Activated CD4-positive, CD25-positive, alpha-beta regulatory T cell treated with anti-CD3 and anti-CD28 coated beads, Interleukin-2, amount 50 U/mL, for 24 hours (primary cell): ENCODE measurements around the gene RANBP3L.
"Not testable (repeated sequence)": the region's sequence is repeated elsewhere in the genome, so short reads cannot be mapped to it uniquely, and the experiment has no call there.

ENCODE experiments used
- ATAC-seq, 2 donors: fragments of 150-1000 bp; cut with Tn5 transposase; one replicate each; pipeline ENCODE4 v1.10.0; 2021; ENCODE audit warnings: mild to moderate bottlenecking in 1 of 2, moderate library complexity in 1 of 2

RANBP3L gene

DNA sequence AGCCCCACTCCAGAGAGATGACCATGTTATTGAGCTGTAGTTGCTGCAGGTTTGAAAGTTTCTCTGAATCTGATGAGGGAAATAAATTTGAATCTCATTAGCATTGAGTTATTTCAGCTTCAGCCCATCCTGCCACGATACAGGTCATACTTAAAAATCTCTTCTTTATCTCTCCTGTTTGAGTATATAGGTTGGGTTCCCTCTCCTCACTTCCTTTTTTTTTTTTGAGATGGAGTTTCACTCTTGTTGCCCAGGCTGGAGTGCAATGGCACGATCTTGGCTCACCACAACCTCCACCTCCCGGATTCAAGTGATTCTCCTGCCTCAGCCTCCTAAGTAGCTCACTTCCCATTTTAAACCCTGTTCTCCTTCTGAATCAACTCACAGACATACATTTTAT is 17.9 kb downstream of the RANBP3L start:
- not testable (repeated sequence) for ATAC-seq

DNA sequence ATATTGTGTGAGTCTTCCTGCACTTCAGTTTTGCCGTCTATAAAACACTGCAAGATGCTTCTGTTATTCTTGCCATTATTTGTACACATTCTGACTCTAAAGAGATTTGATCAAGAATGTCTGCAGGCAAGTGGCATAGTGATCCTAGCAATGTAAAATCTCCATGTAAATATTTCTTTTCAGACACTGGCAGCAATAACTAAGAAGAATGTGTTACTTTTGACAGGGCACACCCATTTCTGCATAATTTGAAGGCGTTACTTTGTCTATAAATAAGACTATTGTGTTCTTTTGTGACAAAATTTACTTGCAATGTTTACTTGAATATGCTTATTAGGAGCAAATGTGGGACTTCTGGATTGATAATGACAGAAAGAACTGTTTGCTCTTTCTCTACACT is 20.1 kb downstream of the RANBP3L start:
- no peak for ATAC-seq

DNA sequence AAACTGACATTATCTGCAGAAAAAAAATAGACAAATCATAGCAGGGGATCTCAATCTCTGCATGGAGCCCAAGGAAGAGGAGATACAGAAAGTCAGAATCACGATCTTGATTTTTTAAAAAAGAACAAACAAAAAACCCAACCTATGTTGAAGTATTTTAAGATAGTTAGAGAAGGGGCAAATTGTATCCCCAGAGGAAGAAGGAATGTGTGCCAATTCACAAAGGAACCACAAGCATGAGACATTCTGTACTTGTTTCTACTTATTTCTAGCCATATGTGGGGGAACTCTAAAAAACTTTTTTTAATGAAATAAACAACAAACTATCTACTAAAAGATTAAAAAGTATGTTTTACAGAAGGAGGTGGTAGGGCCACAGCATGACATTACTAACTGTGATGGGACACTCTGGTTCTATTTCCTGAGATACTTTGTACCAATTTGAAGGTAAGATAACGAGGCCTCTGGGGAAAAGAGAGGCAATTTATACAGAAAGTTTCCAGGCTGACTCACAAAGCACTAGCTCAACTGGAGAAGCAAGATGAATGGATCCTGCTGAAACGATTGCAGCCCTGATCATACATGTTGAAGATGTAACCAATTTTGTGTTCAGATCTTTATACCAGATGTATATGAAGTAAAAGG is 22.5 kb downstream of the RANBP3L start:
- no peak for ATAC-seq

DNA sequence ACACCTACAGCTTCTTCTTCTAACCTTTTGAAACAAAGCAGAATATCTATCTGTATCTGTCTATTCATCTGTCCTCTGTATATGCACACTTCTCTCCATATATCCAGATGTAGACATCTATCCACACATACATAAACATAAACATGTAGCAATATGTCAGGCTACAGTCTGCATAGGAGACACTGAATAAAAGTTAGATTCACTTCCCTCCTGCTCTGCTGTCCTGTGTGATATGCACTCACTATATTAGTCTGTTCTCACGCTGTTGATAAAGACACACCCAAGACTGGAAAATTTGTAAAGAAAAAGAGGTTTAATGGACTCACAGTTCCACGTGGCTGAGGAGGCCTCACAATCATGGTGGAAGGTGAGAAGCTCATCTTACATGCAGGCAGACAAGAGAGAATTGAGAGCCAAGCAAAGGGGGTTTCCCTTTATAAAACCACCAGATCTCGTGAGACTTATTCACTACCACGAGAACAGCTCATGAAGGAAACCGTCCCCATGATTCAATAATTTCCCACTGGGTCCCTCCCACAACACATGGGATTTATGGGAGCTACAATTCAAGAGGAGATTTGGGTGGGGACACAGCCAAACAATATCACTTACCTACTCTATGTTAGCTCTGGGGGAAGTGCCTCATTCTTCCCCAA is 24.1 kb downstream of the RANBP3L start:
- ATAC-seq = no peak

DNA sequence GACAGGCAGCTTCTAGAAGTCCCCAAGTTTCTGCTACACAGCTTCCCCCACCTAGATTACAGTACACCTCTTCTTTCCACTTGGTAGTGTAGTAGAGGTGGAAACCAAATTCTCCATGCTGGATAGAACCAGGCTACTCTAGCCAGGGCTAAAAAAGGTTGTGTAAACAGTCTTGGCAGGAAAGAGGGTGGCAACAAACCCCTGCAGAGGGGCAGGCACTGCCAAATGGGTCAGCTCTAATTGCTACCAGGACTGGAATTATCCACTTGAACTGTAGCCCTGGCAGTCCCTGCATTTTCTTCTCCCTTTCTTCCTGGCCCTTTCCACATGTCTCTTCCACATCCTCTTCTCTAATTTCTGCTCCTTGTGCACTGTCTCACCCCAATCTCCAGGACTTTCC is 24.8 kb downstream of the RANBP3L start:
- ATAC-seq = no peak

DNA sequence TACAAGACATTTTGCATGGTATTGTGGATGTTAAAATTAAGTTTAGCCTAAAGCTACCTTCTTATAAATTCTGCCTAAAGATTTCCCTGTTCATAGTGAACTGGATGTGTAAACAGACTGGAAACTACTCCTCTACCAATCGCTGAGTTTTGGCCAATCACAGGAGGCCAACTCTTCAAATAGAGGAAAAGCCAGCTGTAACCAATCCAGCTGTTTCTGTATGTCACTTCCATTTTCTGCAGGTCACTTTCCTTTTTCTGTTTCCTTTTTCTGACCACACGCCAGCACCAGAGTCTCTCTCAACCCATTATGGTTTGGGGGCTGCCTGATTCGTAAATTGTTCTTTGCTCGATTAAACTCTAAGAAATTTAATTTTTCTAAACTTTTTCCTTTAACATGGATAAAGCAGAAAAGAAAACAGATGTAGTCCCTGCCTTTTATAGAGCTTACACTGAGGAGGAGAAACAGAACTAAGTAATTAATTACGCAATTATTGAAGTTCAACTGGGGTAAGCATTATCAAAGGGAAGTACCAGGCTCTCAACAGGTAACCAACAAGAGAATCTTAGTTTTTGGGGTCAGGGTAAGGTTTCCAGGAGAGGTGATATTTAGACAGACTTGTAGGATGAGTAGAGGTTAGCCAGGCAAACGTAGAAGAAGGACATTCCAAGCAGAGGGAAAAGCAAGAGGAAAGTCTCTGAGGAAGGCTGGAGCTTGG is 27.7 kb downstream of the RANBP3L start:
- no peak for ATAC-seq

DNA sequence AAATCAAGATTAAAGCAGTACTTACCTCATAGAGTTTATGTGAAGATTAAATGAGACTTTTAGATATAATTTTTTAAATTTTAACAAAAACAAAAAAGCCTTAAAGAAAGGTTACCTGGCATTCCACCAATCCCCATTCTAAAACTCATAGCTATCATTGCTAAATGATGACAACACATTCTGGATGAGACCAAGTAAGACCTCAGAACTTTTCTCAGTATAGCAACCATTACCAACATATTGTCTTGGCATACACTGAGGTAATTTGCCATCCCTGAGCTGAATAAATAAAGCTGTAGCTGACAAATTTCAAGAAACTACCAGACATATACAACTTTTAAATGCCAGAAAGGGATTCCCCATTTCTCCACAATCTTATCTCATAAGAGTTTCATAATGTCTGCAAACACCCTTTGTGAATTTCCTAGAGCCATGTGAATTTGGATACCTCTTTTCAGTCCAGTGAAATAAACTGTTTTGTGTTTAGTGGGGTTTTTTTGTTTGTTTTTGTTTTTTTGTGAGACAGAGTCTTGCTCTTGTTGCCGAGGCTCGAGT is 29.5 kb downstream of the RANBP3L start:
- ATAC-seq = no peak

DNA sequence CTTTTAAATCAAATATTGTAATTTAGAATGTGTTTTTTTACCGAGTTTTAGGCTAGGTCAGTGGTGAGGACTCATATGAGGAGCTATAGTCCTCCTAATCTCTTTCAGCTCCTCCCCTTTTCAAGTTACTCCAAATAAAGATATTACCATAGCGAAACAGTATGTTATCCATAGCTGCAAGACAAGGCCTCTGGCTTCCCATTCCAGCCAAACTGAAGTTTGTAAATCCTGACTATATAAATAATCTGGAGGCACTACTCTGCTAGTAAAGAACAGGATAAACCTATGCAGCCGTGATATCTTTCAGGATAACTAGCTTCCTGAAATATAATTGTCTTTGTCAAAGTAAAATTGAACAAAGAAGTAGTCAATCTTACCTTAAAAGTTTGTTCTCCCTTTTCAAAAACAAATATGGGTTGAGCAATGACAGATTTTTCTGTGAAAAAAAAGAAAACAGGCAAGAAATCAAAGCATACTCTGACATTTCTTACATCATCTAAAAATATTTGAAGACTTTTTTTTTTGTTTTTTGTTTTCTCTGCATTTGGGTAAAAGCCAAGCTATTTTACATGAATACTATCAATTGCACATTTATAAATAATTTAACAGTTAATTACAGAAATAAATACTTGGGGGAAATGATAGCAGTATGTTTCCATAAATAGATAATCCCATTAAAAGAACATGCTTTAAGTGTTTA is 30.7 kb downstream of the RANBP3L start:
- no peak for ATAC-seq

DNA sequence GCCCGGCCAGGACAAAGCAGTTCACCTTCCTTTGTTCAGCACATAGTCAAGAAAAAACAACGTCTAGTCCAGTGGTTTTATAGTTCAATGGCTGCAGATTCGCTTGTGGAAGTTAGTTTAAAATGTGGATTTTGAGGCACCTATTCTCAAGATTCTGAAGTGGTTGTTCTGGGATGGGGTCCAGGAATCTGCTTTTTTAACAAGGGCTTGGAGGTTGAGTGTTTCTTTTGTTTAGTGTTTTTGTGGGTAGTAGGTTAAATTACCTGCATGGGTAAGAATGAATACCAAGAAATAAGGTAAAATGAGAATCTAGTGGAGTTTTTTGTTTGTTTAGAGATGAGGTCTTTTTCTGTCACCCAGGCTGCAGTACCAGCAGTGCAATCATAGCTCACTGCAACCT is 31.5 kb downstream of the RANBP3L start:
- no peak for ATAC-seq

DNA sequence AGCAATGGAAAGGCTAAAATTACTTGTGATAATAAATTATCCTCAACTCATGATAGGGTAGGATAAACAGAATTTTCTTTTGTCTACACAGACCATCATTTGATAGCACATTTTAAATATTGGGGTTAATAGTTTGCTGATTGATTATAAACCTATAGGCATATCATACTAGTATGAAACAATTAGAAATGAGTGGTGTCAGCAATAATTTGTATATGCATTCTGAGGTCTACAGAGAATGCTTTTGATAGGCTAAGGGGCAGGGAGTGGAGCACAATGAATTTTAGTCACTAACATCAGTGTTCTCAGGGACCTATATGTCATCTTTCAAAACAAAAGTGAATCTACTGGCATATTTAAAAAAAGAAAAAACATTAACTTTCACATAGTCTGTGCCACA is 32.2 kb downstream of the RANBP3L start:
- no peak for ATAC-seq

DNA sequence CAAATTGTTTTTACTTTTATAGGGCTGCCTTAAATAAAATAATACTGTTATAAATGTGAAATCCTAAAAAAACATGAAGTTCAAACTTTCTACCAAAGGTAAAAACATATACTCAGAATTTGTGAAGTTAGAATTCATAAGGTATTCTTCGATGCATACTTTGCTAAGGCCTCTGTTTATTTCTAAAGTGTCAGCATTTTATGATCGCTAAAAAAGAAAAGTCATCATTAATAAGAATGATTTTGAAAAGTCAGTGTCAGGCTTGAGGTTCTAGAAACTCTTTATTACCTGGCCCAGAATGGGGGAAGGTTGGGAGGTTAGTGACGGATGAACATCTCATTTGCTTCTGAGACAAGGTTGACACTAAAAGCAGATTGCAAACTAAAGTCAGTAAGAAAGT is 33.8 kb downstream of the RANBP3L start:
- ATAC-seq = no peak

DNA sequence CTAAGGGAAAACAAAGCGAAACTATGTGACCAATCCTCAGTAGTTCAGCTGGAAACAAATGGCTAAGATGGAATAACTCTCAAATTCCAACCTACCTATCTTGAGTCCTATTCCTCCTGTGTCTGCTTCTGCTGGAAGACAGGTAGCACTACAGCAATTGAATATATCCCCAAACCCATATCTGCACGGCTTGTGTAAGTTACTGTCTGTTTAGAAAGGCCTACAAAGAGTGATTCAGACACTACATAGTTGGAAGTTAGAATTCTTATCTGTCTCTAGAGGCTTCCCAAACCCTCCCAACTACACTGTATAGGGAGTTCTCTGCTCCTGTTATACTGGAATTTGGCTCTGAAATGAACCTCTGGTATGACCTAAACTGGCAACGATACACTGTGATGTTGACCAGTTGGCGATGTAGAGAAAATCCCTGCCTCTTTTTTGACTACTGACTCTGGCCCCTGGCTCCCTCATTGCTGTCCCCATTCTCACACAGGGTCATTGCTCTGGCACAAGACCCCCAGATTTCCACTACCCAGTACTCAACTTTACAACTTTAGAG is 37.4 kb downstream of the RANBP3L start:
- no peak for ATAC-seq

DNA sequence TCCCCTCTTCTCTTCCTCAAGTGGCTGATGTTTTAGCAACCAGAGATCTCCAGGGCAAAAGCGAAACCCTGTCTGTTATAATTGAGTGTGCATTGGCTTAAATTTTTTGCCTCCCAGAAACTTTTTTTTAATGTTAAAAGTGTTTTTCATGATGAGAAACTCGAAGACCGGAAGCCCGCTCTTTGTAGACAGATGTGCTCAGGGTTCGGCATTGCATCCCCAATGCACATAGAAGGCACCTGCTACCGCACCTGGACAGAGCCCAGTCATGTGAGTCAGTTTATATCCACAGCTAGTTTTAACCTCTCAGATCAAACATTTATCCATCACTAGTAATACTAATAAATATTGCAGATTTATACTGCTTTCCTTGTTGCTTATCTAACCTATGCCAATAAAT is 40.5 kb downstream of the RANBP3L start:
- no peak for ATAC-seq

DNA sequence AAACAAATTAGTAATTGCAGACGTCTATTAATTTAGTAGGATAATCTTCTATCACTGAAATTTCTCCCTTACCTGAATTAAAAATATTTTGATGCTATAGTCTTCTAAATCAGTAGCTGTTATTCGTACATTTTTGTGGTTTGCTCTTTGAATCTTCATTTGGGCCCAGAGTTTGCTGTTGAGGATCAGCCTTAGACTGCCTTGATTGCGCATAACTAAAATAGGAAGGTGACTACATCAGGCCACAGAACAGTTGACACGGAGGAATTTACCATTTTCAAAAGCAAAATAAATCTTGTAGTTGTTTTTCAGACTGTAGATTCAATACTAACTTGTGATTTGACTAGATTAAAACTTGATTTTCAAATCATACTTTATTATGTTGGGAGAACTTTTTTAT is 48.1 kb downstream of the RANBP3L start:
- no peak for ATAC-seq

DNA sequence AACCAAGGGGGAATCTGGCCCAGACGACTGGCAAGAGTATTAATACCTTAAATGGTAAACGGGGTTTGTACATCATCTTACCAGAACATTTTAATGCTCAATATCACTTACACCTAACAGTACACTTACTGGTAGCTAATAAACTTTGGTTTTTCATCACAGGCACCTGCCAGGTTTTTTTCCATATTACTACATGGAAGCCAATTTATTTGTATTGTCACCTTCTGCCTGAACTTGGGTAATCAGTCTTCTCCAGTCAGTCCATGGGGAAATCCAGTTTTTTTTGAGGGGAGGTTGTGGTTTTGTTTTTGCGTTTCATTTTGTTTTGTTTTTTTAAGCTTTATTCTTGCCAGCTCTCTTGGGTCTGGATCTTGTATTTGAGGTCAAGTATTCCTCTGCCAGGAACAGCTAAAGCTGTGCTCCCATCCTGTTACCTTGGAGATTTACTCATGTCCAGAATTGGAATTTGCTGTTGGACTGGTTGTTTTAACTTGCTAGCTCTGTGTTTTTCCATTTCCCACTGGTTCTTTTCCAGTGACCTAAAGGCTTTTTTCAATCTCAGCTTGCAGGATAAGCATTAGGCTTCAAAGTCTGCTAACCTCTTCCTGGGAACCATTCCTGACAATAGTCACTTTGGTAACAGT is 48.9 kb downstream of the RANBP3L start:
- no peak for ATAC-seq

DNA sequence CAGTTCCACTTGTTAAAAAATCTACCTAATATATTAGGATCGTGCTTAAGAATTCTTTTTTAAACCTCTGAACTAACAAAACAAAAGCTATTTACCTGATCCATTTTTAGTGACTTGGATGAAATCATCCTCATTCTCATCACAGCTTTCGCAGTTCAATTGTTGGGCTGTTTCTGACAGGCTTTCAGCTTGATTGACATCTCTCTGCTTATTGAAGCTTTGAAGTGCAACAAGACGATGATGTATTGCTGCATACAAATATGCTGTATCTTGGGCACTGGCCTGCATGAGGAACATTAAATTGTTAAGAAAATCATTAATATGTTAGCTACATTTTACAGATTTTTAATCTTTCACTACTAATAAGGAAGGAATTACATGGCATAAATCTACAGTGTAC is 50.5 kb downstream of the RANBP3L start:
- no peak for ATAC-seq

DNA sequence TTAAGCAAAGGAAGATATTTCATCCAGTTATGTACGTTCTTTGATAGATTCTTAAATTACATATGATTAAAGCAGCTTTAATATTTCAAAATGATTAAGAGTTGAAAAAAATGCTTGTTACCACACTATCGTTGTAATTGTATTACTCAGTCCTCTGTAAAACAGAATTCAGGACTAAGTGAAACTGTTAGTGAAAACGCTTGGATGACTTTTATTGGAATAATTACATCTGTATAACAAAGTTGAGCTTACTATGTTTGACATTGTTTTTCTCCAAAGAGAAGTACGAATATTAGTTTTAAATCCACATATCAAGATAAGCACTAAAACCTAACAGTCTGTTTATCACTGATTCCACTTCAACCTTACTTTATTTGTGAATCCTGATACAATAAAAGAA is 51.3 kb downstream of the RANBP3L start:
- no peak for ATAC-seq

DNA sequence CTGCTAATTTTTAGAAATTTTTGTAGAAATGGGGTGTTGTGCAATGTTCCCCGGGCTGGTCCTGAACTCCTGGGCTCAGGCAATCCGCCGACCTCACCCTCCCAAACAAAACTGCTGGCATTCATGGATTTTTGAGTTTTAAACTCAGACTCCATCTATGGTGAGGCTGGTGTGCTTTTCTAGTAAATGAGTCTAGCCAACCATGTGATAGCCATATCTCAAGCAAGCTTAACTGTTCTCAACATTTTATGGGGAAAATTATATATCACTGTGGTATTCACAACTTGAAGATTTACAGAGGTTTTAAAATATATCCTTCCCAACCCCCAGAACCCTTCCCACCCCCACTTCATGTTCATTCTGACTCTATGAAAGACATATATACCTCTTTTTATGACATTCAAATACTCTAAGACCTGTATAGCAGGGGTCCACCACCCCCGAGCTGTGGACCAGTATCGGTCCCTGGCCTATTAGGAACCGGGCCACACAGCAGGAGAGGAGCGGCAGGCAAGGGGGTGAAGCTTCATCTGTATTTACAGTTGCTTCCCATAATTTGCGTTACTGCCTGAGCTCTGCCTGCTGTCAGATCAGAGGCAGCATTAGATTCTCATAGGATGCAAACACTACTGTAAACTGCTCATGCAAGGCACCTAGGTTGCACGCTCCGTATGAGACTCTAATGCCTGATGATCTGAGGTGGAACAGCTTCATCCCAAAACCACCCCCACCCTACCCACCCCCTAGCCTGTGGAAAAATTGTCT is 55.5 kb downstream of the RANBP3L start:
- ATAC-seq = no peak

DNA sequence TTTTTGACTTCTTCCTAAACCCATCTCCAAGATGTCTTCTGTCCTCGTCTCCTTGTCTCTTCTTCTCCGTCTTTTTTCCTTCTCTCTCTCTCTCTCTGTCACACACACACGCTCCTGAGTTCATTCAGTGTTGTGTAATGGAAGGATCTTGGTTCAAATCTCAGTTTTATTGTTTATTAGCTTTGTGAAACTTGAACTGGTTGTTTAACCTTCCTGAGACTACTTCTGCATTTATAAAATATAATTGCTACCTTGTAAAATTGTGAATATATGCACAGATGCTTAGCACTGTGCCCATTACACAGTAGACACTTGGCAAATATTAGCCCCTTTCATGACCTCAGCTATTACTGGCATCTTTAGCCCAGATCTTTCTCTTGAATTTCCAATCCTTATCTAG is 57.6 kb downstream of the RANBP3L start:
- ATAC-seq = no peak

DNA sequence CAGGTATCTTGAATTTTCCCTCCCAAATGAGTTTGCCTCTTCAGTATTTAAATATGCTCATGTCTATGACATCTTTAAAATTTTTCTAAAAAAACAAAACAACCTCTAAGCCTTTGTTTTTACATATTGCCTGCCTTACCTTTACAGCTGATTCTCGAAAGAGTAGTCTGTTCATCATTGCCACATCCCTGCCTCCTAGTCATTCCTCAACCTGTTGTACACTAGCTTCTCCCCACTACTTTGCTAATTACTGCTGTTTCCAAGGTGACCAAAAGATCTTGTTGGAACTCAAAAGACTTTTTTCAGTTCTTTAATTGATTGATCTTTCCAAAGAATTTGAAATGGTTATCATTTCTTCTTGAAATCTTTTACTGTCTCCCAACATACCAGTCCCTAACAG is 58.0 kb downstream of the RANBP3L start:
- no peak for ATAC-seq
